H9 (cell line): ENCODE measurements around the gene DPF3. TPM values are rescaled to one million over a fixed set of nuclear protein-coding genes. Genes with fewer than 3 reads are reported as not detected.

Source experiments
- DNase-seq: peaks from one replicate; pipeline ENCODE4 v3.0.0-alpha.2; 2017
- H2AFZ ChIP-seq: one replicate; pipeline ENCODE4 v1.6.1; 2013; ENCODE audit warnings: mild to moderate bottlenecking, low read length, control low read depth, moderate library complexity
- H2AK5ac ChIP-seq: 2 replicates; pipeline ENCODE4 v1.6.1; 2013; ENCODE audit warnings: low read length, control low read depth, mixed read lengths; ENCODE audit not compliant: insufficient read length
- H2BK120ac ChIP-seq: one replicate; pipeline ENCODE4 v1.6.1; 2013; ENCODE audit warnings: low read depth, mild to moderate bottlenecking, low read length, control low read depth, inconsistent platforms; ENCODE audit not compliant: poor library complexity, severe bottlenecking
- H2BK12ac ChIP-seq: 2 replicates; pipeline ENCODE4 v1.6.1; 2013; ENCODE audit warnings: low read length, control low read depth, mixed read lengths, low read depth; ENCODE audit not compliant: insufficient read length
- H2BK15ac ChIP-seq: 2 replicates; pipeline ENCODE4 v1.6.1; 2013; ENCODE audit warnings: low read depth, low read length, control low read depth
- H2BK20ac ChIP-seq: one replicate; pipeline ENCODE4 v1.6.1; 2013; ENCODE audit warnings: low read depth, mild to moderate bottlenecking, low read length, control low read depth, inconsistent platforms; ENCODE audit not compliant: poor library complexity, severe bottlenecking
- H2BK5ac ChIP-seq: 2 replicates; pipeline ENCODE4 v1.6.1; 2013; ENCODE audit warnings: low read length, control low read depth, mixed read lengths; ENCODE audit not compliant: insufficient read length
- H3K14ac ChIP-seq: 2 replicates; pipeline ENCODE4 v1.6.1; 2013; ENCODE audit warnings: low read length, control low read depth; ENCODE audit not compliant: insufficient read depth
- H3K18ac ChIP-seq: 2 replicates; pipeline ENCODE4 v1.6.1; 2013; ENCODE audit warnings: low read depth, mild to moderate bottlenecking, mixed read lengths, low read length, control low read depth; ENCODE audit not compliant: insufficient read length
- H3K23ac ChIP-seq: 2 replicates; pipeline ENCODE4 v1.6.1; 2013; ENCODE audit warnings: low read length, control low read depth, mixed read lengths, low read depth; ENCODE audit not compliant: insufficient read length
- H3K23me2 ChIP-seq: 2 replicates; pipeline ENCODE4 v1.6.1; 2013; ENCODE audit warnings: low read depth, mild to moderate bottlenecking, mixed read lengths, low read length, control low read depth; ENCODE audit not compliant: insufficient read length, poor library complexity, severe bottlenecking
- H3K27ac ChIP-seq: 2 replicates; pipeline ENCODE4 v1.5.1; 2013; ENCODE audit warnings: low read length, control low read depth, mixed read lengths, low read depth; ENCODE audit not compliant: insufficient read length
- H3K27me3 ChIP-seq: 2 replicates; pipeline ENCODE4 v1.6.1; 2013; ENCODE audit warnings: low read length, control low read depth, inconsistent platforms; ENCODE audit not compliant: insufficient read depth
- H3K4ac ChIP-seq: 2 replicates; pipeline ENCODE4 v1.6.1; 2013; ENCODE audit warnings: low read depth, mild to moderate bottlenecking, control low read depth, inconsistent platforms, low read length, moderate library complexity
- H3K4me1 ChIP-seq: 2 replicates; pipeline ENCODE4 v1.6.1; 2013; ENCODE audit warnings: low read length, control low read depth, inconsistent platforms; ENCODE audit not compliant: insufficient read depth
- H3K4me2 ChIP-seq: 2 replicates; pipeline ENCODE4 v1.6.1; 2013; ENCODE audit warnings: low read length, control low read depth, mixed read lengths; ENCODE audit not compliant: insufficient read length, insufficient read depth
- H3K56ac ChIP-seq: 2 replicates; pipeline ENCODE4 v1.6.1; 2013; ENCODE audit warnings: low read depth, mild to moderate bottlenecking, mixed read lengths, low read length, control low read depth; ENCODE audit not compliant: insufficient read length
- H3K79me1 ChIP-seq: 2 replicates; pipeline ENCODE4 v1.6.1; 2013; ENCODE audit warnings: low read depth, mild to moderate bottlenecking, moderate library complexity, low read length, control low read depth, inconsistent platforms; ENCODE audit not compliant: insufficient read depth, poor library complexity, severe bottlenecking
- H3K79me2 ChIP-seq: 2 replicates; pipeline ENCODE4 v1.6.1; 2013; ENCODE audit warnings: low read length, control low read depth, inconsistent platforms; ENCODE audit not compliant: insufficient read depth
- H3K9ac ChIP-seq: 2 replicates; pipeline ENCODE4 v1.6.1; 2013; ENCODE audit warnings: low read length, control low read depth, mixed read lengths; ENCODE audit not compliant: insufficient read length; ENCODE audit errors: extremely low read depth
- H3K9me3 ChIP-seq: one replicate; pipeline ENCODE4 v1.6.1; 2013; ENCODE audit warnings: low read depth, low read length, inconsistent platforms; ENCODE audit not compliant: control insufficient read depth
- H3T11ph ChIP-seq: one replicate; pipeline ENCODE4 v1.6.1; 2013; ENCODE audit warnings: mild to moderate bottlenecking, low read length, control low read depth, inconsistent platforms
- H4K20me1 ChIP-seq: one replicate; pipeline ENCODE4 v1.6.1; 2013; ENCODE audit not compliant: control insufficient read depth, insufficient read length, insufficient read depth
- H4K5ac ChIP-seq: 2 replicates; pipeline ENCODE4 v1.6.1; 2013; ENCODE audit warnings: low read depth, mild to moderate bottlenecking, mixed read lengths, low read length, control low read depth; ENCODE audit not compliant: insufficient read length
- H4K8ac ChIP-seq: replicated peaks from 2 replicates; pipeline ENCODE4 v1.6.1; 2013; ENCODE audit warnings: low read length, control low read depth, mixed read lengths, low read depth; ENCODE audit not compliant: insufficient read length
- H4K91ac ChIP-seq: 2 replicates; pipeline ENCODE4 v1.6.1; 2013; ENCODE audit warnings: low read depth, mild to moderate bottlenecking, moderate library complexity, mixed read lengths, low read length, control low read depth; ENCODE audit not compliant: insufficient read length
- H3K27ac Mint-ChIP-seq, 3 experiments: 2 replicates in 2 of 3; 3 replicates in 1 of 3; pipeline ENCODE4 v1.8.0; 2020 to 2021; ENCODE audit warnings: mixed read lengths in 3 of 3, mild to moderate bottlenecking in 1 of 3, moderate library complexity in 1 of 3
- H3K27me3 Mint-ChIP-seq: 2 replicates; pipeline ENCODE4 v1.8.0; 2021; ENCODE audit warnings: low read depth, mild to moderate bottlenecking, moderate library complexity, mixed read lengths
- H3K36me3 Mint-ChIP-seq, 3 experiments: 2 replicates in 2 of 3; 3 replicates in 1 of 3; pipeline ENCODE4 v1.8.0; 2020 to 2021; ENCODE audit warnings: low read depth in 3 of 3, mixed read lengths in 3 of 3; ENCODE audit not compliant: insufficient read depth in 1 of 3
- H3K4me1 Mint-ChIP-seq, 2 experiments: 2 replicates each; pipeline ENCODE4 v1.8.0; 2020; ENCODE audit warnings: mixed read lengths in 2 of 2
- H3K4me3 Mint-ChIP-seq, 2 experiments: 2 replicates in 1 of 2; 3 replicates in 1 of 2; pipeline ENCODE4 v1.8.0; 2020 to 2021; ENCODE audit warnings: mild to moderate bottlenecking in 2 of 2, mixed read lengths in 2 of 2, moderate library complexity in 1 of 2
- H3K9me3 Mint-ChIP-seq, 2 experiments: 2 replicates in 1 of 2; 3 replicates in 1 of 2; pipeline ENCODE4 v1.8.0; 2020; ENCODE audit warnings: mild to moderate bottlenecking in 2 of 2, mixed read lengths in 2 of 2, moderate library complexity in 1 of 2
- CTCF ChIP-seq: fragments of 200-600 bp; sonication (generic); conservative IDR thresholded peaks from 3 replicates; pipeline ENCODE4 v1.8.0; 2021; ENCODE audit warnings: antibody characterized with exemption, mild to moderate bottlenecking
- WGBS: extraction: QIAGEN DNeasy Blood & Tissue Kit; methylation state at CpG from one replicate; pipeline ENCODE4 v1.1.7; 2013; ENCODE audit warnings: missing lambda C conversion rate, low lambda C conversion rate, mixed read lengths; ENCODE audit not compliant: insufficient read length; ENCODE audit errors: extremely low coverage; 5-methylcytosine and 5-hydroxymethylcytosine counted together
- total RNA-seq: library from RNA; stranded (reverse); gene quantifications from 2 replicates; pipeline ENCODE4 v1.2.1, GENCODE V29; 2021

Gene DPF3
- total RNA-seq, 1 experiment from 2014 or later, result not detected

- no peaks in the 10 kb centered on the region for H3K23me2 ChIP-seq
- no peak overlapping the region for H2AFZ ChIP-seq
- Mint-ChIP-seq H3K9me3 (no peaks in the 10 kb centered on the region), H3K36me3 (peaks cover 0 to 4% (median 3%) of the 10 kb centered on the region in 3 experiments; a peak in 2 of 7 replicates), H3K4me1 (peaks cover 6 to 14% of the 10 kb centered on the region in 2 experiments), H3K27ac (peak overlapping the region in 1 of 3 experiments; percentile 66; a peak in 1 of 7 replicates), H3K4me3 (no peak overlapping the region), H3K27me3 (peaks cover 38% of the 10 kb centered on the region)
- peak; percentile 61 for DNase-seq
- no peaks in the 10 kb centered on the region for H3K79me1 ChIP-seq
- H3K23ac ChIP-seq, result no peak overlapping the region
- no peaks in the 10 kb centered on the region for H3K9me3 ChIP-seq
- H3K4ac ChIP-seq, result no peak overlapping the region
- H3K9ac ChIP-seq, result no peak overlapping the region
- no peak overlapping the region for H2BK120ac ChIP-seq
- H3K27ac ChIP-seq, result no peak overlapping the region
- H3K4me2 ChIP-seq, result no peak overlapping the region
- no peak overlapping the region for H4K5ac ChIP-seq
- H3K79me2 ChIP-seq, result no peaks in the 10 kb centered on the region
- no peak for TF ChIP-seq CTCF
- no peak overlapping the region for H2BK12ac ChIP-seq
- no peak overlapping the region for H3K56ac ChIP-seq
- H3T11ph ChIP-seq, result no peak overlapping the region
- no peak overlapping the region for H2BK15ac ChIP-seq
- no peaks in the 10 kb centered on the region; the same call in 1 of the 2 replicates for H3K27me3 ChIP-seq
- H3K14ac ChIP-seq, result no peak overlapping the region
- H4K91ac ChIP-seq, result no peak overlapping the region
- no peaks in the 10 kb centered on the region for H4K20me1 ChIP-seq
- H3K18ac ChIP-seq, result no peak overlapping the region
- H3K4me1 ChIP-seq, result no peaks in the 10 kb centered on the region
- no peak overlapping the region for H2BK20ac ChIP-seq
- H4K8ac ChIP-seq, result no peak overlapping the region
- WGBS, result no CpG with 5 or more reads among the region's 17 CpGs
- no peak overlapping the region for H2BK5ac ChIP-seq
- H2AK5ac ChIP-seq, result no peak overlapping the region
These were observed 81.5 kb downstream of the DPF3 start for GRCh38 chr14:72812292-72812851.
